HFFc6 (cell line): ENCODE results near the gene SORCS2. TPM values are rescaled to one million over a fixed set of nuclear protein-coding genes. Genes with fewer than 3 reads are reported as not detected.

Experiments
- DNase-seq: peaks from one replicate; pipeline ENCODE4 v3.0.0-alpha.2; 2018
- H3K27ac Mint-ChIP-seq: 2 replicates; pipeline ENCODE4 v1.8.0; 2020; ENCODE audit warnings: mild to moderate bottlenecking, mixed read lengths
- H3K27me3 Mint-ChIP-seq: 2 replicates; pipeline ENCODE4 v1.8.0; 2021; ENCODE audit warnings: mild to moderate bottlenecking, moderate library complexity, mixed read lengths; ENCODE audit not compliant: insufficient read depth
- H3K36me3 Mint-ChIP-seq: 2 replicates; pipeline ENCODE4 v1.8.0; 2021; ENCODE audit warnings: low read depth, mixed read lengths
- H3K4me1 Mint-ChIP-seq: 2 replicates; pipeline ENCODE4 v1.8.0; 2020; ENCODE audit warnings: low read depth, mixed read lengths
- H3K4me3 Mint-ChIP-seq: 2 replicates; pipeline ENCODE4 v1.8.0; 2020; ENCODE audit warnings: mild to moderate bottlenecking, moderate library complexity, mixed read lengths
- H3K9me3 Mint-ChIP-seq: 2 replicates; pipeline ENCODE4 v1.8.0; 2020; ENCODE audit warnings: mild to moderate bottlenecking, mixed read lengths
- total RNA-seq, 6 experiments: library from RNA; stranded (reverse); fragmentation: NEBNext Ultra II Directional; extraction: Animal tissue kit (Norgen Biotek cat#: 25700); gene quantifications; 2 replicates in 1 of 6; 3 replicates in 5 of 6; pipeline ENCODE4 v1.2.3, GENCODE V29; 2021
- TF ChIP-seq, protein P1 (sequence below): fragments of 200-600 bp; sonication (generic); IDR thresholded peaks from 2 replicates; pipeline ENCODE4 v1.5.0; 2021; ENCODE audit warnings: antibody characterized with exemption, mild to moderate bottlenecking

The SORCS2 gene
- total RNA-seq, 6 experiments from 2014 or later = 0.05 to 0.15 (median 0.12) TPM; not detected in 3

GRCh38 chr4:7297881-7298280, 105.5 kb downstream of the SORCS2 start:
- peaks cover 43% of the 10 kb centered on the region for H3K27me3 Mint-ChIP-seq
- no peak for DNase-seq
- no peak overlapping the region for H3K27ac Mint-ChIP-seq
- H3K4me1 Mint-ChIP-seq = no peaks in the 10 kb centered on the region
- no peaks in the 10 kb centered on the region for H3K36me3 Mint-ChIP-seq
- H3K9me3 Mint-ChIP-seq = no peaks in the 10 kb centered on the region
- no peak overlapping the region for H3K4me3 Mint-ChIP-seq
- TF ChIP-seq, protein P1, sequence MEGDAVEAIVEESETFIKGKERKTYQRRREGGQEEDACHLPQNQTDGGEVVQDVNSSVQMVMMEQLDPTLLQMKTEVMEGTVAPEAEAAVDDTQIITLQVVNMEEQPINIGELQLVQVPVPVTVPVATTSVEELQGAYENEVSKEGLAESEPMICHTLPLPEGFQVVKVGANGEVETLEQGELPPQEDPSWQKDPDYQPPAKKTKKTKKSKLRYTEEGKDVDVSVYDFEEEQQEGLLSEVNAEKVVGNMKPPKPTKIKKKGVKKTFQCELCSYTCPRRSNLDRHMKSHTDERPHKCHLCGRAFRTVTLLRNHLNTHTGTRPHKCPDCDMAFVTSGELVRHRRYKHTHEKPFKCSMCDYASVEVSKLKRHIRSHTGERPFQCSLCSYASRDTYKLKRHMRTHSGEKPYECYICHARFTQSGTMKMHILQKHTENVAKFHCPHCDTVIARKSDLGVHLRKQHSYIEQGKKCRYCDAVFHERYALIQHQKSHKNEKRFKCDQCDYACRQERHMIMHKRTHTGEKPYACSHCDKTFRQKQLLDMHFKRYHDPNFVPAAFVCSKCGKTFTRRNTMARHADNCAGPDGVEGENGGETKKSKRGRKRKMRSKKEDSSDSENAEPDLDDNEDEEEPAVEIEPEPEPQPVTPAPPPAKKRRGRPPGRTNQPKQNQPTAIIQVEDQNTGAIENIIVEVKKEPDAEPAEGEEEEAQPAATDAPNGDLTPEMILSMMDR = no peak

DNA sequence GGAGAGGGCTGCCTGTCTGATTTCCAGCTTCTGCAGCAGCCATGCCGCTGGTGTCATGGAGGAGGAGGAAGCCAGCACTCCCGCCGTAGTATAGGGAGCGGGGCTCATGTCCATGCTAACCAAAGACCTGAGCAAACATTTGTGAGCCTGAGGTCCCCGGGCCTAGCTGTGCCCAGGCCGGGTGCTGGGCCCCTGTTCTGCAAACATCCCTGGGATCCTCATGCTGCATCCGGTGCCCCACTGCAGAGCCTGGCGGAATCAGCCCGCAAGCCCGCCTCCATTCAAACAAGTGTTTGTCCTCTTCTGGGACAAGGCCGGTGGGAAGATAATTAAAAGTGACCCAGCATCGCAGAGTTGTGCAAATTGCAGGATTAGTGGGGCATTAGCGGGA, 106.3 kb downstream of the SORCS2 start:
- Mint-ChIP-seq H3K4me1 (no peaks in the 10 kb centered on the region), H3K27me3 (peaks cover 44% of the 10 kb centered on the region), H3K27ac (no peak overlapping the region), H3K4me3 (no peak overlapping the region), H3K9me3 (no peaks in the 10 kb centered on the region), H3K36me3 (no peaks in the 10 kb centered on the region)
- TF ChIP-seq, protein P1 = no peak
- no peak for DNase-seq

DNA sequence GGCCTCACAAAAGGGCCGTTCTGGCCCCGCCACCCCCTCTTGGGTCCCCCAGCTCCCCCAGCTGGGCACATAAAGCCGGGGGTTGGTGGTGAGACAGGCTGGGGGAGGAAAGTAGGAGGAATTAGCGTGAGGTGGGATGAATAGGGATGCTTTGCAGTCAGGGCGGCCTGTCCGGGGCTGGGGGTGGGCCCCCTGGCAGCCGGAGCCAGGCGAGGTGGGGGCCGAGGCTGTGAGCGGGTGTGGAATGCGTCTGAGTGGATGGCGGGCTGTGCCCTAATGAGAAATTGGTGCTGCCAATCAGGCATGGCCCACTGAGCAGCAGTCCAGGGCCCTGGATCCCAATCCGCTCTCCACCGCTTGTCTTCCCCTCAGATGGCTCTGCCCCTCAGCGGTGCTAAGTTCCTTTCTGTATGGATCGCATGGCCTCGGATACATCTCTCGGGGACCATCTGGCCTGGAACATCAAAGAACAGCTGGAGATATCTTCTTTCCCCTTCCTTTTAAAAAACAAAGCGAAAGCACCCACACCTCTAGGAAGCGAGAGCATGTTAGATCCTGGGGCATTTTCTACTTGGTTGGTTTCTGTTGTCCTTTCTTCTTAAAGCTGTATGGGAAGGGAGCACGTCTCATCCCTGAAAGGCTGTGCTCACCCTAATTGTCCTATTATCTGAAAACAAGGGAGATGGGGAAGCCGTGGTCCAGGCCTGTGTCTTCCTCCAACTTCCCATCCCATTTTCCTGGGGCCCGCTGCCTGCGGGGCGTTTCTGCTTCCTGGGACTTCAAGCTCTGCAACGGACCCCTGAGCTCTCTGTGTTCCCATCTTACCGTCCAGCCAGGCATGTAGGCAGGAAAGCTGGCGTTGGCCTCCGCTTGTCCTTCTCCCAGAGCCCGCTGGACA, 106.9 kb downstream of the SORCS2 start:
- H3K27me3 Mint-ChIP-seq = peaks cover 43% of the 10 kb centered on the region
- TF ChIP-seq, protein P1 = no peak
- H3K9me3 Mint-ChIP-seq = no peaks in the 10 kb centered on the region
- H3K4me1 Mint-ChIP-seq = no peaks in the 10 kb centered on the region
- DNase-seq = no peak
- no peaks in the 10 kb centered on the region for H3K36me3 Mint-ChIP-seq
- H3K4me3 Mint-ChIP-seq = no peak overlapping the region; the same call in 1 of the 2 replicates
- H3K27ac Mint-ChIP-seq = no peak overlapping the region

GRCh38 chr4:7299908-7300710, 107.8 kb downstream of the SORCS2 start:
- no peak for DNase-seq
- Mint-ChIP-seq H3K4me3 (no peak overlapping the region), H3K4me1 (no peaks in the 10 kb centered on the region)

GRCh38 chr4:7300711-7301095, 108.4 kb downstream of the SORCS2 start:
- peaks cover 49% of the 10 kb centered on the region for H3K27me3 Mint-ChIP-seq
- no peaks in the 10 kb centered on the region for H3K4me1 Mint-ChIP-seq
- no peak overlapping the region for H3K4me3 Mint-ChIP-seq
- H3K27ac Mint-ChIP-seq = no peak overlapping the region
- TF ChIP-seq, protein P1 = no peak
- DNase-seq = no peak
- H3K9me3 Mint-ChIP-seq = no peaks in the 10 kb centered on the region
- no peaks in the 10 kb centered on the region for H3K36me3 Mint-ChIP-seq

More at GRCh38 chr4:7299908-7300710, 107.8 kb downstream of the SORCS2 start:
- no peaks in the 10 kb centered on the region for H3K9me3 Mint-ChIP-seq
- no peaks in the 10 kb centered on the region for H3K36me3 Mint-ChIP-seq
- H3K27ac Mint-ChIP-seq = no peak overlapping the region
- H3K27me3 Mint-ChIP-seq = peaks cover 48% of the 10 kb centered on the region
- TF ChIP-seq, protein P1 = no peak
